Myocyte (in vitro differentiated cells): ENCODE data around the gene GMDS. TPM values are rescaled to one million over a fixed set of nuclear protein-coding genes. Genes with fewer than 3 reads are reported as not detected.

Experiments used
- DNase-seq: peaks from one replicate; pipeline ENCODE4 v3.0.0-alpha.2; 2012; ENCODE audit warnings: low read depth
- total RNA-seq: library from RNA; depleted of rRNA; stranded (reverse); fragments of >200 nt; gene quantifications from 2 replicates; pipeline ENCODE4 v1.2.3, GENCODE V29; 2014

Gene GMDS
- total RNA-seq, 1 donor from 2014 or later = 9.3 TPM

DNA sequence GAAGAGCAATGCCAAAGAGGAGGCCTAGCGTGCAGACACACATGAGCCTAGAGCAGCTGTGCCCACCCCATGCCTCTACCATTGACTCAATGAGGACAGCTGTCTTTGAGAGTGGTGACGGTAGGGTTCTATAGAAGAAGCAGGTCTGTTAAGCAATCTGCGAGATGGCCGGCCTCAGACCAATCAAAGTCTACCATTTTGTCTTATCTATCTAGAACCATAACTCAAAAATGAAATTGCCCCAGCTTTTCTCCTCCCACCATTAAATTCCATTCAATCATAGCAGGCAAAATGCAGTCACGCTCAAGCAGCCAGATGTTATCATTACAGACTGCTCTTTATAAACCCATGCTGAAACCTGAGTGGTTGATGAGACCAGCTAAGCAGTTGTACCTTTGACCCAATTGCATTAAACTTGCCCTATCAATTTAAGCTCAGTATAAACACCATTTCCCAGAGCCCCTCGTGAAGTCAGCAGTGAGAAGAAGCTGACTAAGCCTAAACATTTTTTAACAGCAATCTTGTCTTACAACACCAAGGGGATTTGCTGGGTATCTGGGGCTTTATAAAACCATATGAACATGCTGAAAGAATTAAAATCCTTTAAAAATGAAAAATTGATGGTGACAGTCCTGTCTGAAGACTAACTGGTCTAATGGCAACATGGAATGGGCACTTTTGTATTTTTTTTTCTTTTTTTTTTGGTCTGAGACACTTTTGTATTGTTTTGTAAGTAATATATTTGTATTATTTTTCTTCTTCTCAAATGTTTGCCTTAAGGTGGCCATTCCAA, 578.2 kb downstream of the GMDS start:
- no peak for DNase-seq

DNA sequence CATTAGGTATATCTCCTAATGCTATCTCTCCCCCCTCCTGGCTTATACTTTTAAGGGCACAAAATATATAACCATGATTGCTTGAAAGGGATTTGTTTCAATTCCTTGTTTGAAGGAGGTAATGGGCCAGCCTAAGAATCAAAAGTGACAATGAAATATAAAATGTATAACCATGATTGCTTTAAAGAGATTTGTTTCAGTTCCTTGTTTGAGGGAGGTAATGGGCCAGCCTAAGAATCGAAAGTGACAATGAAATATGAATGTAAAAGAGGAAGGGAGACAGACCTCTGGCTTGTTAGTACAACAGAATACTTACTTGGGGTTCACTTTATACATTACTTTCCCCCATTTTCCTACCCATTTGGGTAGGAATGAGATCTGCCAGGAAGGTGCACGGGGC, 580.2 kb downstream of the GMDS start:
- DNase-seq = no peak

DNA sequence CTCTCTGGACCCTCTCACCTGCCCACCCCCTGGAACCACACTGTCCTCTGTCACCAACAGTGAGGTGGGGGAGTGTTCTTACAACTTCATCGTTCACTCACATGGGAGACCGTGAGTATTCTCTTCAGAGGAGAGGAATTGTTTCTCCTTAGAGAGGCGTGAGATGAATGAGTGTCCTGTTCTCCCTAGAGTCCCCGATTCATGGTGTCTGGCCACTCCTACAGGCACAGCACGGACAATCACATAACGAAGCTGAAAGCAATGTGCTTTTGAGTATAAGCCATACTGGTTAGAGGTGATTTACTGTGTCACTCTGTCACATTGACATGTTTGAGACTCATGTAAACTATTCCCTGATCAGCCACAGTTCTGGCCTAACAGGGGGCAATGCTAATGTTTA, 581.1 kb downstream of the GMDS start:
- no peak for DNase-seq

DNA sequence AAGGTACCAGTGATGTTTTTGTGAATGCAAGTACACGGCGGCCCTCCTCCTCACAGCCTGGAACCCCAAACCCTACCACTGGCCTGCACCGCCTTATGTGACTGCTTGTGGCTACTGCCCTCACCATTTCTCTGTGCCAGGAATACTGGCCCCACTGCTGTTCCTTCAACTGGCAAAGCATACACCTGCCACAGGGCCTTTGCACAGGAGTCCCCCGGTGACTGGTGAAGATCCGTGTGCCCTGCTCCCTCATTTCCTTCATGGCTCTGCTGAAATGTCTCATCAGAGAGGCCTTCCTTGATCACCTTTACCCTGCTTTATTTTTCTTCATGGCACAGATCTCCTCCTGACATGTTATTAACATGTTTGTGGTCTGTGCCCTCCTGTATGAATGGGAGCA, 581.9 kb downstream of the GMDS start:
- no peak for DNase-seq

DNA sequence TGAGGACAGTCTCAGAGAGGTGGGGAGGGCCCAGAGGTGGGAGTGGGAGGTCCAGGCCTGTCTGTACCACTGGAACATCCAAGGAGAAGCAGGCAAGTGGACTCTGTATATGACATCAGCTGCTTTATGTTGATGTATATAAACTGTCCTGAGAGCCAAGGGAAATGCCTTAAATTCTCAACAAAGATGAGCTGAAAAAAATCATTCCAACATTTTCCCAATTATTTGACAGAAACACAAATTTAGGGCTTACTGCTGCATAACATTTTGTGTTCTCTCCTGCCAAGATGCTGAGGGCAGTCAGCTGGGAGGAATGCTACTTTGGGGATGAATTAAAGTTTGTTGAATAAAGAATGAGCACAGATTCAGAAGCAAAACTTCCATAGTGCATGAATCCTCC, 582.9 kb downstream of the GMDS start:
- no peak for DNase-seq

DNA sequence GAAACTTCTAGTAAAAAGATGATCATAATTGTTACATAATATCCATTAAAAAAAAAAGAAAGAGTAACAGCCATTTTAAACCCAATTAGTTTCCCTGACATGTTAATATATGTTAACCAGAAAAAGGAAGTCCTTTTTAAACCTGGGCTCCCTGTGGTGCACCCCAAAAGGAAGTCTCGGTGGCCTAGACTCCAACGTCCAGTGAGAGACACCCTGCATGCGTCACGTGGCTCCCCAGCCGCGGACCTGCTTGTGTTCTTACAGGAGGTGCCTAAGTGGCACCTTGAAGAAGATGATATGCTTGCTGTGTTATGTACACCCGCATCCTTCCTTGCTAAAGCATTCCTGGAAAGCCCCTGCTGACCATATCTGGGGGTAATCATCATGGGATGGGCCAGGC, 585.6 kb downstream of the GMDS start:
- DNase-seq = no peak

DNA sequence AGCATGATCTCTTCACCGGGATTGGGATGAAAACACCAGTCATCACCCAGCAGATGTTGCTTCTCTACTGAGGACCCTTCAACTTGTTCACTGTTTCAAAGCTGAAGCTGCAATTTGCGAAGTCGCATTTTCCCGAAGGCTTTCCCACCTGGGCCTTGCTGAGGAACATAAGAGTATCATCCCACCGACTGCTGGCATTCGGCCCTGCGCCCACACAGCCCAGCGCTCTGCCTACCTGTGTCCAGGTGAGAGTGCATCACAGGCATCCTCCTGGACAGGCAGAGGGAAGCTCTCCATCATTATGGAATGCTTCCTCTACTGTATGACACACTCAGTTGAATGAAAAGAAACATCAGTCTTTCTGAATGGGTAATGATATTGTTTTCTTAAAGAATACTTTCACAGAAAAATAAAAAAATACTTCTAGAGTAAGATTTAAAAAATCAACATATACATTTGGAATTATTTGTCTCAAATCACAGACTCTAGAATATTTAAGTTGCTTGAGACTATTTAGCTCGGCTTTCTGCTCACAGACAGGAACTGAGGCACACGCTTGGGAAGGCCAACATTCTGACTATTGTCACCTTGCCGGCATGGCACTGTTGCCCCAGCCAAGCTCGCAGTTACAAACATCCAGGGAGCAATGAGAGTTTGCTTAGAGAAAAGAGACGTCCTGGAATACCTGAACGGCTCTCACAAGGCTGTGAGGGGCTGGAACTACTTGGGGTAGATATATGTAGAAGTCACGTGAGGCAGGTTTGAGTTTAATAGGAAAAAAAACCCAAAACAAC, 587.0 kb downstream of the GMDS start:
- DNase-seq = no peak

DNA sequence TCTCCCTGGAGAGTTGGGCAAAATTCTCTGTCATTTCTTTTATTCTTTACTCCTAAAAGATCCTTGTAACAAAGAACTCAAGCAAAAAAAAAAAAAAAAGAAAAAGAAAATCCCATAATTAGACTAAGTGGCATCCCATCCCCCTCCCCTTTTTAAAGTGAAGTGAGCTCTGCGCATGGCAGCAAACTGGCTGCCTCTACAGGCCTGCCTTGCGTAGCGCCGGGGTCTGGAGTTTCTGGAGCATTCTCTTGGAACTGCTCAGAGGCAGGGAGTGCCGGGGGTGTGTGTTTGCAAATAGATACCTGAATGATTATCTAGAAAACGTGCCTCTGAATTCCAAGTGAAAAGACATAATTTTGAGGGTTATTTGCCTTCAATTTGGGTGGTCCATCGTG, 587.6 kb downstream of the GMDS start:
- DNase-seq = no peak

DNA sequence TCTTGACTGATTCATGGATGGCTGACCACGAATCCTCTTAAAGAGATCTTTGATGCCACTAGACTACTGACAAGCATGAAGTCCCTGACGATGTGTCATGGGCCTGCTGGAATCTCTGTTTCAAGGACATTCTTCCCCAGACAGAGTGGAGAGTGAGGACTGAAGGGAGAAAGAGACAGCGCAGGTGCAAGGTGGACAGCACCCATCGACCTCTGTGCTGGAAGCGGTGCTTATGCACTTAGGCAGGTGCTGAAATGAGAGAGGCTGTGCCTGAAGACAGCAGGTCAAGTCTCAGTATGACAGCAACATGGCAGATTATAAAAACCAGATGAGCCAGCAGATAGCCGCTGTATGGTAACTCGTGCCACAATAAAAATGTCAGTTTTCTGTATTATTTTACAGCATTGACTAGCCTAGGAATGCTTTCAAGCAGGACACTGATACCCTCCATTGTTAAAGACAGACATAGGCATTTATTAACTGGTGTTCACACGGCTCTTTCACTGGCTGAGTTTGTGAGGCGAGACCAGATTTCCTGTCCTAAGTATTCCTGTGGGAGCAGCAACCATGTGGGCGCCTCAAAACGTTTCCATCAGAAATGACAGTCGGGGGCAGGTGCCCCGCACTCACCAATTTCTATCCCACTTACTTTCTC, 588.2 kb downstream of the GMDS start:
- DNase-seq = no peak

DNA sequence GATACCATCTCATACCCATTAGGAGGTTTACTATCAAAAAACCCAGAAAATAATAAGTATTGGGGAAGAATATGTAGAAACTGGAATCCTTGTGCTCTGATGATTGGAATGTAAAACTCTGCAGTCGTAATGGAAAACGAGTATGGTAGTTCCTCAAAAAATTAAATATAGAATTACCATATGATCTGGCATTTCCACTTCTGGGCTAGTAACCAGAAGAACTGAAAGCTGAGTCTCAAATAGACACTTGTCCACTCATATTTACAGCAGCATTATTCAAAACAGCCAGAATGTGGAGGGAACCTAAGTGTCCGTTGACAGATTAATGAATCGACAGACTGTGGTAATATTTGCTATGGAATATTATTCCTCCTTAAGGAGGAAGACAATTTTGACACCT, 591.4 kb downstream of the GMDS start:
- no peak for DNase-seq

DNA sequence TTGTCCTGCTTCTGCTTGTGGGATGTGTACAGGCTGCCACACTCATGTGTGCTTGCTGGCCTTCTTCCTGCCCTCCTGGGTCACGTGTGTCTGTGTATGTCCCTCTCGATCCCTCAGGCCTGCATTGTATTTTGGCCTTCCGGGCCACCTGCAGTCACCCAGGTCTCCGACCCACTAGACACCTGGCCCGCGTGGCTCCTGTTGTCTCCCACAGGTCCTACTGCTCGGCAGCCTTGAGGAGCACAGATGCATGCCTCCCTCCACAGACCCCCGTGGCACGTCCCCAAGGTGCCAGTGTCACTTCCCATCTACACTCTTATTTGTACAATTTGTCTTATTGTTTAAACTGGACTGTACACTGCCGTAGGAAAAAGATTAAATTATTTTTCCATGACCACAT, 592.6 kb downstream of the GMDS start:
- DNase-seq = no peak

DNA sequence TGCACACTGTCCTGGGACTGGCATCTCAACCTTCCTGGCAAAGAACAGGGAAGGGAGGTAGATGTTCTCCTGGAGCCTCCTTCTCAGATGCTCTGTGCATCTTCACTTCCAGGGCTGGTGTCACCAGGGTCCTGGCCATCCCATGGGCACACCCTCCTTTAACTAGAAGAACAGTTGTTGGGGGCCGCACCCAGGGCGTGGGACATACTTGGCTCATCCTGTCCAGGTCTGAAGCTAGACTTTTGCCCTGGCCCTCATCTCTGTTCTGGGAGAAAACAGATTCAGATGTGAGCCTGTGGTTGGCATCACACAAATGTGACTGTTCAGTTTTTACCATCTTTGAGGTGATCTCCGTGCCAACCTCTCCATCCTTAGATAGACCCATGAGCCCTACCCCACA, 594.0 kb downstream of the GMDS start:
- DNase-seq = no peak

DNA sequence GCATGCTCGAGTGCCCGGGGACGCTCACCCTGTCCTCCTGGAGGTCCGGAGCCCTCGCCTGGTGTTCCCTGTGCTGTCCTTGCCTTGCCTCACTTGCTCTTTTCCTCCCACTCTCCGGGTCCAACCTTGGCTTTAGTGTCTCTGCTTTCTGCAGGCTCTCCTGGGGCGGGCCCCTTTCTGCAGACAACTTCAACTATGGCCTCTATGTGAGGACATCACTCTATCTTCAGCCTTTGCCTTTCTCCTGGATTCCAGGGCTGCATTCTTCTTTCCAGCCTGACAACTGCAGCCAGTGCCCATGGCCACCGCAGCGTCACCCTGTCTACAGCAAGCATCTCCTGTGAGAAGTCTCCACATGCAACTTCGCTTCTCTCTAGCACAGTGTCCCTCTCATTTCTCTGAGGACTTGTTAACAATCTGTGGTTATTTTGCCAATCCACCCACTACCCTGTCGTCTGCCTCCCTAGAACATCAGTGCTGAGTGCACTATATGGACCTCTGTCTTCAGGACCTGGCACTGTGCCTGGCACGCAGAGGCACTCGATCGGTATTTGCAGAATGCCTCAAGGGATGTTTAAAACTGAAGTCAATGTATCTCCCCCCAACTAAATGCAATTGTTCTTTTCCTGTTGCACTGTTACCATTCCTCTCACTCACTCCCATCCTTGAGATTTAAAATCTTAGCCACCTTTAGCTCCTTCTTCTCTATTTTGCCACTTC, 599.8 kb downstream of the GMDS start:
- no peak for DNase-seq

DNA sequence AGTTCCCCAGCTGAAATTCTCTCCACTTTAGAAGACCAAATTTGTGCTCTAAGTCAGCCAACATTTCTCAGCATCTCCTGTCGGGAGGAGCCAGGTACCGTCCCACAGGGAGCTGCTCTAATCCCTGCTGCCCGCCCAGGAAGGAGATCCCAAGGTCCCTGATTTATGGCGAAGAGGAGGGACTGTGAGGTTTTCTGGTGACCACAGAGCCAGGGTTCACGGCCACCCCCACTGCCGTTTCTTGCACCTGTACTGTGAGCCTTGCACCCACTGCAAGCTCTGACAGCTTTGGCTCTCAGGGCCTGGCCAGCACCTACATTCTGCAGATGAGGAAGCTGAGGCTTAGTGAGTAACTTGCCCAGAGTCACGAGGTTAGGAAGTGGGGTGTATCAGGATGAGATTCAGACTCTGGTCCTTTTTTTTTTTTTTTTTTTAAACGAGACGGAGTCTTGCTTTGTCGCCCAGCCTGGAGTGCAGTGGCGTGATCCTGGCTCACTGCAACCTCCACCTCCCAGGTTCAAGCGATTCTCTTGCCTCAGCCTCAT, 600.8 kb downstream of the GMDS start:
- DNase-seq = no peak

DNA sequence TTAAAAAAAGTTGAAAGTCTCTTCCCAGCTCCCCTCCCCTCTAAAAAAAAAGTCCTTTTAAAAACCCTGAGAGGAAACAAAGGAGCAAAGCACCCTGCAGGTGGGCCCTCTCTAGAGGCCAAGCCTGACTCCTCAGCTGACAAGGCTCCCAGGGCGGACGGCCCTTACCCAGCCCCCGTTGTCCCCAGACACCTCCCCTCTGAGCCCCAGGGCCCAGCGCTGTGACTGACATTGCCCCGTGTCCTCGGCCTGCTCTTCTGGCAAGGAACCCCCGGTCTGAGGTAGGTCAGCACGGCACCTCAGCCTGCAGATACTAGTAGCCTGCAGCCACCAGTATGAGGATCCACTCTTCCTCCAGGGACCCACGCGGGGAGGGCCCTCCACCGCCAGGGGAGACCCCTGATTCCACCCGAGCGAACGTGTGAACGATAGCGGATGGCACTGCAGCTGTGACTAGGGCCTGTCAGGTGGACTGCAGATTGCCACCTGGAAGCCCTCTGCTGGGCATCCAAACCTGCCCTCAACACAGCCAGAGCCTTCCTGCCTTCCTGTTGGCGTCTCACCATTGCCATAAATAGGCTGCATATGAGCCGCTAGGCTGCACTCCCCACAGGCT, 601.5 kb downstream of the GMDS start:
- DNase-seq = no peak

DNA sequence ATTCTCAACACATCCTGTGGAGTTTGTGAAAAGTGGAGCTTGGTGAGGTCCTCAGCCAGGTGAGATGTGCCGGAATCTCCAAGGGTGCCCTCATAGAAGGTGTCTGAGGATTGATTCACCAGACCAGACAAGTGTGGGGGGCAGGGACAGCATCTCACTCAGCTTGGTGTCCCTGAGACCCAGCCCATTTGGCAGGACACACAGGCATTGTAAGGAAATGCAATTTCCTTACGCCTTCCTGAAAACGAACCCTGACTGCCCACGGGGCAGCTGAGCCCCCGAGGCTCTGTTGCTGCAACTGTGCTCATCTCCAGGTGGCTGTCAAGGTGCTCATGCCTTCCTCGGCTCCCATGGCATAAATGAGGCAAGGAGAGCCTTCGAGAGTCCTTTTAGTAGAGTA, 602.3 kb downstream of the GMDS start:
- no peak for DNase-seq

DNA sequence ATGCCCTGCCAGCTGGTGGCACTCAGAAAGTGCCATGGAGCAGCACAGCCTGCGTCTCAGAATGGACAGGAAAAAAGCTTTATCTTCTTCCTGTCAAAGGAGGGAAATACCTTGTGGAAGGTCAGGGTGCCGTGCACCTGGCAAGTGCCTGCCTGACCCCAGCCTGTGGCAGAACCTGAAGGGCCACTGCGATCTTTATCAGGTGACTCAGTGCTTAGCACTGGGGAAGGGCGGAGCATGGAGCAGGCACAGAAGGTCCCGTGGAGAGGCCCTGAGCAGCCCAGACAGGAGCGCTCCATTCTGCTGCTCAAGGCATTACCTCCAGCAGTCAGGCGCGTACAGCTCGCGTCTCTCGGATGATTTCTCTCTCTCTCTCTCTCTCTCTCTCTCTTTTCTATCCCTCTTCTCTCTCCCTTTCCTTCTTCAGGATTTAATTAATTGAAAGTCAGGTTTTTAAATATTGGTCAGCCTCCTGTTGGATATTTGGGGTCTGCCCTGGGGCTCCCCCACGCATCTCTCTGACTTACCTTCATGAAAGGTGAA, 604.0 kb downstream of the GMDS start:
- DNase-seq = no peak

DNA sequence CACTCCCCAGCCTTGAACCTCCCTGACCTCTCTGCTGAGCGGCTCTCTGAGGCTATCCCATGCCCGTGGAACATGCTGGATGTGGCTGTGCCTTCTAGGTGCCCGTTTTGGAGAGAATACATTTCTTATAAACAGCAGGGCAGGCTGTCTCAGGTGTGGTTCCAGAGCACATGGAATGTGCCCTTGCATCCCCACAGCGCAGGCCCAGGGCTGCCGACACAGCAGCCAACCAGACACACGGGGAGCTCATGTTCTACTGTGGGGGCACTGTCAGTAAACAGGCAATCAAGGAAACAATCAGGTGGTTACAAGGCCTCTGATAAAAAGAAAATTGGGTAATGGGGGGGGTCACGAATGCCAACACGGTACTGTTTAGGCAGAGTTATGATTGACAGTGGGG, 604.9 kb downstream of the GMDS start:
- DNase-seq = no peak

DNA sequence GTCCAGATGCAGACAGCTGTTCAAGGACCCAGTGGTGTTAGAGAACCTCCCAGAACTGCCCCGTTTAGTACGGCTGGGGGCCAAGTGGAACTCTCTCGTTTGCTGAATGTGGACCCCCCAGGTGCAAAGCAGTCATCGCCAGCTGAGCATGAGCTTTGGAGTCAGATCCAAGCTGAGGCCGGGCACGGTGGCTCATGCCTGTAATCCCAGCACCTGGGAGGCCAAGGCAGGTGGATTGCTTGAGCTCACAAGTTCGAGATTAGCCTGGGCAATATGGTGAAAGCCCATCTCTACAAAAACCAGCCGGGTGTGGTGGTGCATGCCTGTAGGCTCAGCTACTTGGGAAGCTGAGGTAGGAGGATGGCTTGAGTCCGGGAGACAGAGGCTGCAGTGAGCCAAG, 606.0 kb downstream of the GMDS start:
- no peak for DNase-seq
